ENCODE measurements around the gene SYTL5. TPM values are rescaled to one million over a fixed set of nuclear protein-coding genes. Genes with fewer than 3 reads are reported as not detected.

SYTL5 gene
- total RNA-seq, 1 experiment from 2014 or later: 0.04 TPM

GRCh38 chrX:38150993-38151392, 144.6 kb downstream of the SYTL5 start:
- no TSS peak for BruUV-seq (replicated peaks)
- Histone ChIP-seq H3K36me3 (ENCODE audit: low read depth, low read length) (no peaks in the 10 kb centered on the region), H3K79me2 (ENCODE audit: low read length) (no peaks in the 10 kb centered on the region), H2AFZ (ENCODE audit: low read length) (no peak overlapping the region), H3K9me2 (replicated peaks; ENCODE audit: low read length) (no peaks in the 10 kb centered on the region; the same call in 1 of the 2 replicates), H3K27ac (ENCODE audit: low read length) (no peak overlapping the region), H3F3A (ENCODE audit: low read length, unreplicated experiment) (no peaks in the 10 kb centered on the region), H3K4me3 (ENCODE audit: low read length) (no peak overlapping the region), H3K4me2 (ENCODE audit: low read length) (no peak overlapping the region), H4K20me1 (ENCODE audit: low read length) (no peaks in the 10 kb centered on the region), H3K4me1 (ENCODE audit: insufficient read depth, low read length) (no peaks in the 10 kb centered on the region), H3K9me3 (ENCODE audit: low read length) (no peaks in the 10 kb centered on the region), H3K27me3 (ENCODE audit: low read length) (no peaks in the 10 kb centered on the region), H3K9ac (ENCODE audit: low read length) (no peak overlapping the region)
- CTCF ChIA-PET: no interaction called here
- ATAC-seq (no peak), DNase-seq (no peak)
- POLR2A ChIA-PET (ENCODE audit: unreplicated experiment): no interaction called here
- intact Hi-C loops (cut with micrococcal nuclease): no loop called here
- TF ChIP-seq EZH2phosphoT487 (IDR thresholded peaks at IDR 0.05; ENCODE audit: borderline replicate concordance, low read length): no peak
- TF ChIP-seq EZH2 (IDR thresholded peaks at IDR 0.05; ENCODE audit: low read length, unreplicated experiment): no peak
- no peak for TF ChIP-seq CTCF (conservative IDR thresholded peaks at IDR 0.05; ENCODE audit: low read depth, low read length)

- no peak overlapping the region for H3K4me3 ChIP-seq (ENCODE audit: low read length)
- H2AFZ ChIP-seq (ENCODE audit: low read length): no peak overlapping the region
- BruUV-seq (replicated peaks): no TSS peak
- ChIA-PET CTCF (no interaction called here), POLR2A (ENCODE audit: unreplicated experiment) (no interaction called here)
- no peaks in the 10 kb centered on the region for H4K20me1 ChIP-seq (ENCODE audit: low read length)
- H3K36me3 ChIP-seq (ENCODE audit: low read depth, low read length): no peaks in the 10 kb centered on the region
- H3K9me2 ChIP-seq (replicated peaks; ENCODE audit: low read length): no peaks in the 10 kb centered on the region; the same call in 1 of the 2 replicates
- H3K4me2 ChIP-seq (ENCODE audit: low read length): no peak overlapping the region
- H3K27ac ChIP-seq (ENCODE audit: low read length): no peak overlapping the region
- no peak for ATAC-seq
- H3F3A ChIP-seq (ENCODE audit: low read length, unreplicated experiment): no peaks in the 10 kb centered on the region
- intact Hi-C loops (cut with micrococcal nuclease): no loop called here
- TF ChIP-seq CTCF (conservative IDR thresholded peaks at IDR 0.05; ENCODE audit: low read depth, low read length) (no peak), EZH2 (IDR thresholded peaks at IDR 0.05; ENCODE audit: low read length, unreplicated experiment) (no peak), EZH2phosphoT487 (IDR thresholded peaks at IDR 0.05; ENCODE audit: borderline replicate concordance, low read length) (no peak)
- no peak for DNase-seq
- H3K9me3 ChIP-seq (ENCODE audit: low read length): no peaks in the 10 kb centered on the region
- no peaks in the 10 kb centered on the region for H3K4me1 ChIP-seq (ENCODE audit: insufficient read depth, low read length)
- no peaks in the 10 kb centered on the region for H3K27me3 ChIP-seq (ENCODE audit: low read length)
- no peak overlapping the region for H3K9ac ChIP-seq (ENCODE audit: low read length)
- no peaks in the 10 kb centered on the region for H3K79me2 ChIP-seq (ENCODE audit: low read length)
Measured at GRCh38 chrX:38151441-38151840, 145.1 kb downstream of the SYTL5 start.

GRCh38 chrX:38154340-38154739, 148.0 kb downstream of the SYTL5 start:
- ChIA-PET POLR2A (ENCODE audit: unreplicated experiment) (no interaction called here), CTCF (no interaction called here)
- Histone ChIP-seq H2AFZ (ENCODE audit: low read length) (no peak overlapping the region), H3K4me3 (ENCODE audit: low read length) (no peak overlapping the region), H3K27ac (ENCODE audit: low read length) (no peak overlapping the region), H3K9ac (ENCODE audit: low read length) (no peak overlapping the region), H3K79me2 (ENCODE audit: low read length) (no peaks in the 10 kb centered on the region), H3K9me2 (replicated peaks; ENCODE audit: low read length) (no peaks in the 10 kb centered on the region), H4K20me1 (ENCODE audit: low read length) (no peaks in the 10 kb centered on the region), H3K4me2 (ENCODE audit: low read length) (no peak overlapping the region), H3K4me1 (ENCODE audit: insufficient read depth, low read length) (no peaks in the 10 kb centered on the region), H3F3A (ENCODE audit: low read length, unreplicated experiment) (no peaks in the 10 kb centered on the region), H3K27me3 (ENCODE audit: low read length) (no peaks in the 10 kb centered on the region), H3K9me3 (ENCODE audit: low read length) (no peaks in the 10 kb centered on the region), H3K36me3 (ENCODE audit: low read depth, low read length) (no peaks in the 10 kb centered on the region)
- intact Hi-C loops (cut with micrococcal nuclease): no loop called here
- TF ChIP-seq EZH2 (IDR thresholded peaks at IDR 0.05; ENCODE audit: low read length, unreplicated experiment) (no peak), CTCF (conservative IDR thresholded peaks at IDR 0.05; ENCODE audit: low read depth, low read length) (no peak), EZH2phosphoT487 (IDR thresholded peaks at IDR 0.05; ENCODE audit: borderline replicate concordance, low read length) (no peak)
- no TSS peak for BruUV-seq (replicated peaks)
- no peak for DNase-seq
- no peak for ATAC-seq
